ENCODE results near the gene TCERG1L. TPM values are rescaled to one million over a fixed set of nuclear protein-coding genes. Genes with fewer than 3 reads are reported as not detected.

TCERG1L gene
- polyA plus RNA-seq, 3 donors, result not detected

GRCh38 chr10:131058799-131059198, 252.7 kb downstream of the TCERG1L start:
- H3K4me3 ChIP-seq (replicated peaks in 1 of 3; ENCODE audit: low read depth in 2 of 3, low read length in 3 of 3), result no peak overlapping the region
- peaks cover 0 to 8% of the 10 kb centered on the region in 2 donors for H3K9me3 ChIP-seq (replicated peaks in 1 of 2; ENCODE audit: control insufficient read depth in 1 of 2, insufficient read depth in 1 of 2, low read length in 2 of 2)
- TF ChIP-seq CTCF (IDR thresholded peaks at IDR 0.05), result no peak
- H3K36me3 Mint-ChIP-seq, result no peaks in the 10 kb centered on the region
- no peak overlapping the region for H3K27ac Mint-ChIP-seq
- H4K20me1 ChIP-seq (ENCODE audit: insufficient read depth, low read length), result no peaks in the 10 kb centered on the region
- no CpG with 5 or more reads among the region's 3 CpGs for WGBS (ENCODE audit: insufficient coverage)
- no peak overlapping the region for H2AFZ ChIP-seq (ENCODE audit: insufficient read depth, low read depth, low read length, poor library complexity, severe bottlenecking)
- intact Hi-C loops (cut with micrococcal nuclease), result no loop called here
- no peak for DNase-seq
- H3K4me2 ChIP-seq (replicated peaks; ENCODE audit: extremely low read depth, low read length, poor library complexity, severe bottlenecking), result no peak overlapping the region
- H3K36me3 ChIP-seq (replicated peaks in 1 of 2; ENCODE audit: control insufficient read depth in 1 of 2, insufficient read depth in 2 of 2, low read length in 2 of 2), result no peaks in the 10 kb centered on the region
- H3K27ac ChIP-seq (ENCODE audit: low read depth in 1 of 2, low read length in 2 of 2), result no peak overlapping the region
- no peak overlapping the region for H3K4me3 Mint-ChIP-seq
- no peak overlapping the region for H3K9ac ChIP-seq (ENCODE audit: insufficient read depth, low read length, poor library complexity, severe bottlenecking)
- no peaks in the 10 kb centered on the region for H3K79me2 ChIP-seq (ENCODE audit: insufficient read depth, low read length)
- H3K27me3 ChIP-seq (ENCODE audit: control insufficient read depth in 2 of 2, insufficient read depth in 2 of 2, low read length in 2 of 2), result no peaks in the 10 kb centered on the region
- H3K4me1 ChIP-seq (ENCODE audit: control insufficient read depth in 1 of 2, insufficient read depth in 2 of 2, low read length in 2 of 2), result no peaks in the 10 kb centered on the region
- peaks cover 0 to 7% (median 3%) of the 10 kb centered on the region in 3 donors for H3K27me3 Mint-ChIP-seq (ENCODE audit: low read depth in 3 of 3)
- peaks cover 0 to 12% (median 0%) of the 10 kb centered on the region in 7 donors for H3K9me3 Mint-ChIP-seq
- no peaks in the 10 kb centered on the region for H3K4me1 Mint-ChIP-seq

- intact Hi-C loops (cut with micrococcal nuclease), result no loop called here
- no peak overlapping the region for H3K27ac Mint-ChIP-seq
- H3K4me1 Mint-ChIP-seq, result no peaks in the 10 kb centered on the region
- H3K4me3 ChIP-seq (replicated peaks in 1 of 3; ENCODE audit: low read depth in 2 of 3, low read length in 3 of 3), result no peak overlapping the region
- H3K9me3 Mint-ChIP-seq, result peaks cover 2 to 10% (median 5%) of the 10 kb centered on the region in 7 donors
- no peaks in the 10 kb centered on the region for H3K79me2 ChIP-seq (ENCODE audit: insufficient read depth, low read length)
- peaks cover 0 to 5% (median 3%) of the 10 kb centered on the region in 3 donors for H3K27me3 Mint-ChIP-seq (ENCODE audit: low read depth in 3 of 3)
- WGBS (ENCODE audit: insufficient coverage), result 83% methylated on average over 2 of the region's 8 CpGs
- peaks cover 7 to 8% of the 10 kb centered on the region in 2 donors for H3K9me3 ChIP-seq (replicated peaks in 1 of 2; ENCODE audit: control insufficient read depth in 1 of 2, insufficient read depth in 1 of 2, low read length in 2 of 2)
- no peaks in the 10 kb centered on the region for H3K4me1 ChIP-seq (ENCODE audit: control insufficient read depth in 1 of 2, insufficient read depth in 2 of 2, low read length in 2 of 2)
- DNase-seq, result no peak
- H2AFZ ChIP-seq (ENCODE audit: insufficient read depth, low read depth, low read length, poor library complexity, severe bottlenecking), result no peak overlapping the region
- H3K36me3 ChIP-seq (replicated peaks in 1 of 2; ENCODE audit: control insufficient read depth in 1 of 2, insufficient read depth in 2 of 2, low read length in 2 of 2), result no peaks in the 10 kb centered on the region
- H3K4me3 Mint-ChIP-seq, result no peak overlapping the region
- no peak overlapping the region for H3K4me2 ChIP-seq (replicated peaks; ENCODE audit: extremely low read depth, low read length, poor library complexity, severe bottlenecking)
- H4K20me1 ChIP-seq (ENCODE audit: insufficient read depth, low read length), result no peaks in the 10 kb centered on the region
- H3K9ac ChIP-seq (ENCODE audit: insufficient read depth, low read length, poor library complexity, severe bottlenecking), result no peak overlapping the region
- H3K27ac ChIP-seq (ENCODE audit: low read depth in 1 of 2, low read length in 2 of 2), result no peak overlapping the region
- H3K36me3 Mint-ChIP-seq, result no peaks in the 10 kb centered on the region
- no peaks in the 10 kb centered on the region for H3K27me3 ChIP-seq (ENCODE audit: control insufficient read depth in 2 of 2, insufficient read depth in 2 of 2, low read length in 2 of 2)
- no peak for TF ChIP-seq CTCF (IDR thresholded peaks at IDR 0.05)
These were observed 254.7 kb downstream of the TCERG1L start for GRCh38 chr10:131056781-131057180.
